ENCODE results near the gene C10orf67.
"Not testable (repeated sequence)": the region's sequence is repeated elsewhere in the genome, so short reads cannot be mapped to it uniquely, and the experiment has no call there.

The C10orf67 gene

GRCh38 chr10:23252859-23253258, 91.7 kb downstream of the C10orf67 start:
- H3K27ac ChIP-seq (ENCODE audit: low read length); H3K4me1 ChIP-seq (ENCODE audit: control insufficient read depth, low read depth, low read length); H3K4me3 ChIP-seq (ENCODE audit: low read length); H3K9me3 ChIP-seq (ENCODE audit: control insufficient read depth, low read depth, low read length); H3K9ac ChIP-seq (ENCODE audit: low read length); H3K27me3 ChIP-seq (ENCODE audit: control insufficient read depth, insufficient read depth, low read length); H3K36me3 ChIP-seq (ENCODE audit: control insufficient read depth, low read depth, low read length): not testable (repeated sequence)

DNA sequence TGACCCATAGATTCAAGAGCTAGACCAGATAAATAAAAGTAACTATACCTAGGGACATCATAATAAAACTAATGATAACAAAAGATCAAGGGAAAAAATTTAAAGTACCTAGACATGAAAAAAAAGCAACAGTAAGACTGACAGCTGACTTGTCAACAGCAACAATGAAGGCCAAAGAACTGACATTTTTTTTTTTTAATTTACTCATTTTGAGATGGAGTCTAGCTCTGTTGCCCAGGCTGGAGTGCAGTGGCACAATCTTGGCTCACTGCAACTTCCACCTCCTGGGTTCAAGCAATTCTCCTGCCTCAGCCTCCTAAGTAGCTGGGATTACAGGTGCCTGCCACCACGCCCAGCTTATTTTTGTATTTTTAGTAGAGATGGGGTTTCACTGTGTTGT, 102.8 kb downstream of the C10orf67 start:
- not testable (repeated sequence) for H3K36me3 ChIP-seq (ENCODE audit: control insufficient read depth, low read depth, low read length); H3K4me1 ChIP-seq (ENCODE audit: control insufficient read depth, low read depth, low read length); H3K4me3 ChIP-seq (ENCODE audit: low read length); H3K9me3 ChIP-seq (ENCODE audit: control insufficient read depth, low read depth, low read length); H3K27ac ChIP-seq (ENCODE audit: low read length); H3K27me3 ChIP-seq (ENCODE audit: control insufficient read depth, insufficient read depth, low read length); H3K9ac ChIP-seq (ENCODE audit: low read length)

- Histone ChIP-seq H3K9me3 (ENCODE audit: control insufficient read depth, low read depth, low read length) (no peaks in the 10 kb centered on the region), H3K27ac (ENCODE audit: low read length) (no peak overlapping the region), H3K27me3 (ENCODE audit: control insufficient read depth, insufficient read depth, low read length) (no peaks in the 10 kb centered on the region), H3K4me3 (ENCODE audit: low read length) (no peak overlapping the region), H3K36me3 (ENCODE audit: control insufficient read depth, low read depth, low read length) (no peaks in the 10 kb centered on the region), H3K4me1 (ENCODE audit: control insufficient read depth, low read depth, low read length) (no peaks in the 10 kb centered on the region), H3K9ac (ENCODE audit: low read length) (no peak overlapping the region)
These were observed 106.6 kb downstream of the C10orf67 start for GRCh38 chr10:23238015-23238414.

DNA sequence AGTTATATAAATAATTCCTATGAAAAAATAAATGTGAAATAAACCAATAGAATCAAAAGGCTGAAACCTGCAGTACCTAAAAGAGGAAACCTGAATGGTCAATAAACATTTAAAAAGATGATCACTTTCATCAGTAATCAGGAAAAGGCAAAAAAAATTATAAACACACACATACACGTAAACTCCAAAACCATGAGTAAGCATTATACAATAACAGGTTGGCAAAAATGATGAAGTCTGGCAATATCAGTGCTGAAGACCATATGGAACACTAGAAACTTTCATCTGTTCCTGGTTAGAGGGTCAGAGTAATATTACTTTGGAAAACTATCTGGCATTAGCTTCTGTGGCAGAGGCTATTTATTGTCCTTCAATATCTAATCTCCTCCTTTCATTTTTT, 114.0 kb downstream of the C10orf67 start:
- no peak overlapping the region for H3K4me3 ChIP-seq (ENCODE audit: low read length)
- H3K9ac ChIP-seq (ENCODE audit: low read length): no peak overlapping the region
- H3K27me3 ChIP-seq (ENCODE audit: control insufficient read depth, insufficient read depth, low read length): no peaks in the 10 kb centered on the region
- H3K27ac ChIP-seq (ENCODE audit: low read length): no peak overlapping the region
- H3K9me3 ChIP-seq (ENCODE audit: control insufficient read depth, low read depth, low read length): no peaks in the 10 kb centered on the region
- no peaks in the 10 kb centered on the region for H3K4me1 ChIP-seq (ENCODE audit: control insufficient read depth, low read depth, low read length)
- no peaks in the 10 kb centered on the region for H3K36me3 ChIP-seq (ENCODE audit: control insufficient read depth, low read depth, low read length)

DNA sequence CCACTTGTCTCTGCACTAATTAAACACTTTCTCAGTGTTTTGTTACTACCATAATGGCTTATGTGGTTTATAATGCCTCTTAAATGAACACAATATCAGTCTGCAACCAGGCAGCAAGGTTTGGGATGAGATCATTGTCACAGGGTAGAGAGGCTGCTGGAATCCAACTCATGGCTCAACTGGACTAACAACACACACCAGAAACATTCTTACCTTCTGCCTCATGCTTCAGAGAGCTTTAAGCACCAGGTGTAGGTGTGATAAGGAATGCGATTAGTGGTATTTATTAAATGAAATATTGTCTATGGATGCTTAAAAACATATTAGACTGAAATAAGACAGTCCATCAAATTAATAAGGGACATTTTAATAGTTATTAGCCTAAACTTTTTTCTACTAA, 127.1 kb downstream of the C10orf67 start:
- Histone ChIP-seq H3K36me3 (ENCODE audit: control insufficient read depth, low read depth, low read length) (no peaks in the 10 kb centered on the region), H3K4me3 (ENCODE audit: low read length) (no peak overlapping the region), H3K9ac (ENCODE audit: low read length) (no peak overlapping the region), H3K9me3 (ENCODE audit: control insufficient read depth, low read depth, low read length) (no peaks in the 10 kb centered on the region), H3K27ac (ENCODE audit: low read length) (no peak overlapping the region), H3K27me3 (ENCODE audit: control insufficient read depth, insufficient read depth, low read length) (no peaks in the 10 kb centered on the region), H3K4me1 (ENCODE audit: control insufficient read depth, low read depth, low read length) (no peaks in the 10 kb centered on the region)

GRCh38 chr10:23205972-23206642, 138.5 kb downstream of the C10orf67 start:
- Histone ChIP-seq H3K36me3 (ENCODE audit: control insufficient read depth, low read depth, low read length) (no peaks in the 10 kb centered on the region), H3K9ac (ENCODE audit: low read length) (no peak overlapping the region), H3K9me3 (ENCODE audit: control insufficient read depth, low read depth, low read length) (no peaks in the 10 kb centered on the region), H3K4me1 (ENCODE audit: control insufficient read depth, low read depth, low read length) (peaks cover 12% of the 10 kb centered on the region), H3K27me3 (ENCODE audit: control insufficient read depth, insufficient read depth, low read length) (peaks cover 73% of the 10 kb centered on the region), H3K27ac (ENCODE audit: low read length) (no peak overlapping the region), H3K4me3 (ENCODE audit: low read length) (no peak overlapping the region)

DNA sequence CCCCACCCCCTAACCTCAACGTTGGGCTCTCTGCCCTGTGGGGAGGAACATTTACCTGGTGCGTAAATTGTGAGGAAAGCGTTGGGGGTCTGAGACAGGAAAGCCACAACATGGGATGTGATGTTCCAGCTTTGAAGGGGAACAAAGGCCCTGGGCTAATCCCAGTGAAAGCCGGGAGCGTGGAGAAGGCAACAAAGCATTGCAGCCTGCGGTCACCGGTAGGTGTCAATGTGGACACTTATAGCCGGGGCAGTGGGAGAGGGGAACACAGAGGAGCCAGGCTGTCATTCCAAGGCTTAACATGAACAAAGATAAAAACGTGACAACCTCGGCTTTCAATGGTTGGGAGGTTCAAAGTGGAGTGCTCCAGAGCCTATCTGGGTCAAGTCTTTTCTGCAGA, 139.8 kb downstream of the C10orf67 start:
- Histone ChIP-seq H3K36me3 (ENCODE audit: control insufficient read depth, low read depth, low read length) (no peaks in the 10 kb centered on the region), H3K9ac (ENCODE audit: low read length) (no peak overlapping the region), H3K27me3 (ENCODE audit: control insufficient read depth, insufficient read depth, low read length) (peaks cover 86% of the 10 kb centered on the region), H3K9me3 (ENCODE audit: control insufficient read depth, low read depth, low read length) (no peaks in the 10 kb centered on the region), H3K4me1 (ENCODE audit: control insufficient read depth, low read depth, low read length) (peaks cover 16% of the 10 kb centered on the region), H3K4me3 (ENCODE audit: low read length) (no peak overlapping the region), H3K27ac (ENCODE audit: low read length) (no peak overlapping the region)

- no peak overlapping the region for H3K4me3 ChIP-seq (ENCODE audit: low read length)
- H3K36me3 ChIP-seq (ENCODE audit: control insufficient read depth, low read depth, low read length): no peaks in the 10 kb centered on the region
- H3K4me1 ChIP-seq (ENCODE audit: control insufficient read depth, low read depth, low read length): peaks cover 16% of the 10 kb centered on the region
- H3K9ac ChIP-seq (ENCODE audit: low read length): no peak overlapping the region
- H3K27ac ChIP-seq (ENCODE audit: low read length): no peak overlapping the region
- H3K9me3 ChIP-seq (ENCODE audit: control insufficient read depth, low read depth, low read length): no peaks in the 10 kb centered on the region
- H3K27me3 ChIP-seq (ENCODE audit: control insufficient read depth, insufficient read depth, low read length): peaks cover 93% of the 10 kb centered on the region
These were observed 140.9 kb downstream of the C10orf67 start for GRCh38 chr10:23203369-23204325.

GRCh38 chr10:23202779-23203178, 141.8 kb downstream of the C10orf67 start:
- H3K4me1 ChIP-seq (ENCODE audit: control insufficient read depth, low read depth, low read length): peaks cover 16% of the 10 kb centered on the region
- H3K27me3 ChIP-seq (ENCODE audit: control insufficient read depth, insufficient read depth, low read length): peaks cover 99% of the 10 kb centered on the region
- no peak overlapping the region for H3K4me3 ChIP-seq (ENCODE audit: low read length)
- no peak overlapping the region for H3K27ac ChIP-seq (ENCODE audit: low read length)
- no peaks in the 10 kb centered on the region for H3K36me3 ChIP-seq (ENCODE audit: control insufficient read depth, low read depth, low read length)
- H3K9me3 ChIP-seq (ENCODE audit: control insufficient read depth, low read depth, low read length): no peaks in the 10 kb centered on the region
- H3K9ac ChIP-seq (ENCODE audit: low read length): no peak overlapping the region

- Histone ChIP-seq H3K27me3 (ENCODE audit: control insufficient read depth, insufficient read depth, low read length) (peaks cover 100% of the 10 kb centered on the region), H3K27ac (ENCODE audit: low read length) (no peak overlapping the region), H3K36me3 (ENCODE audit: control insufficient read depth, low read depth, low read length) (no peaks in the 10 kb centered on the region), H3K4me1 (ENCODE audit: control insufficient read depth, low read depth, low read length) (peaks cover 16% of the 10 kb centered on the region), H3K9ac (ENCODE audit: low read length) (no peak overlapping the region), H3K4me3 (ENCODE audit: low read length) (no peak overlapping the region), H3K9me3 (ENCODE audit: control insufficient read depth, low read depth, low read length) (no peaks in the 10 kb centered on the region)
These were observed 142.8 kb downstream of the C10orf67 start for GRCh38 chr10:23201837-23202236.

DNA sequence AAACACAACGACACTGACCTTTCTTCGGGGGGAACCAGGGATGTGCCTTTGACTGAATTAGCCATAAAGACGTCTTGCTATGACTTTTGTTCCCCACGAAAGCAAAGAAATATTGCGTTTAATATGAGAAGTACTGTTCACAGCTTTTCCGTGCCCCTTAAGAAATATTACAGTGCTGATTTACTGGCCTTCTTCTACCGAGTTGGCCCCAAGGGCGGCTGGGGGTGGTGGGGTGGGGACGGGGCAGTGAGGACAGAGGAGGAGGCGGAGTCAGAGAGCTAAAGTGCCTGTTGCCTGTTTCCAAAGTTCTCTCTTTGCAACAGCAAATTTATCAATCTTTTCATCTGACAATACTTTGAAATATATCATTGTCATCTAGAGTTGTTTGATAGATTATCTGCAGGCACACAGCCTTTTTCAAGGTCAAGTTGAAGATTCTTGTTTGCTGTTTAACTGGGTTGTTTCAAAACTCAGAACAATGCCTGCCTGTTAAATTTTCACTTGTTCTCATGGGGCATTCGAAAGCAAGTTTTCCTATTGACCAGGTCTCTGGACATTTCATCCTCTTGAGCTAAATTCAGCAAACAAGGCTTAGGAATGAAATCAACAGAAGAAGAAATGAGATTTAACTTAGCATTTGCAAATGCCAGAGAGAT, 143.5 kb downstream of the C10orf67 start:
- Histone ChIP-seq H3K27ac (ENCODE audit: low read length) (no peak overlapping the region), H3K9ac (ENCODE audit: low read length) (no peak overlapping the region), H3K4me3 (ENCODE audit: low read length) (no peak overlapping the region), H3K4me1 (ENCODE audit: control insufficient read depth, low read depth, low read length) (peaks cover 16% of the 10 kb centered on the region), H3K36me3 (ENCODE audit: control insufficient read depth, low read depth, low read length) (no peaks in the 10 kb centered on the region), H3K9me3 (ENCODE audit: control insufficient read depth, low read depth, low read length) (no peaks in the 10 kb centered on the region), H3K27me3 (ENCODE audit: control insufficient read depth, insufficient read depth, low read length) (peaks cover 100% of the 10 kb centered on the region)
